AG09309 (cell line): Measurements from ENCODE around the gene SIM1.

Source experiments
- DNase-seq: peaks from one replicate; pipeline ENCODE4 v3.0.0-alpha.2; 2010; ENCODE audit warnings: low read depth
- H3K4me3 ChIP-seq: 2 replicates; pipeline ENCODE4 v1.5.1; 2011; ENCODE audit warnings: mild to moderate bottlenecking, low read depth, low read length, moderate library complexity; ENCODE audit not compliant: control insufficient read depth
- CTCF ChIP-seq: IDR thresholded peaks from 2 replicates; pipeline ENCODE4 v1.5.1; 2011; ENCODE audit warnings: mild to moderate bottlenecking, low read depth, low read length, inconsistent platforms; ENCODE audit not compliant: insufficient read depth, control insufficient read depth; ENCODE audit errors: missing control alignments

Gene SIM1

GRCh38 chr6:100335991-100336390 lies 128.7 kb downstream of the SIM1 start:
- no peak for DNase-seq
- TF ChIP-seq CTCF = no peak
- H3K4me3 ChIP-seq = no peak overlapping the region
